ENCODE data around the gene LCAT. TPM values are rescaled to one million over a fixed set of nuclear protein-coding genes. Genes with fewer than 3 reads are reported as not detected.

LCAT gene
- total RNA-seq, 4 donors from 2014 or later: 6.4 to 16.5 (median 12.1) TPM

DNA sequence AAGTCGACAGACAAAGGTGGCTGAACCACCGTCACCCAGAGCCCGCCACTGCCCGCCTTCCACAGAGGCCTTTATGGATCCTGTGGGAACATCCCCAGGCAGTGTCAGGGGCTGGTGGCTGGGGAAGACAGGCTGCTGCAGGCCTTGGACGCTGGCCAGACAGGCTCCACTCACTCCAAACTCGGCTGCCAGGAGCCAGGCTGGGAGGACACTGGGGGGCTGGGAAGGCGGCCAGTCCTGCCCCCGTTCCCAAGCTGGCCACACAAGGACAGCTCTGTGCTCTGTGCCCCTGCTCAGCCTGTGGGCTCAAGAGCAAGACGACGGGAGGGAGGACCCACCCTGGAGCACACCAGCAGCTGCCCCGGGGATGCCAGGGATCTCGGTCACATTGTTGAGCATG is 7.6 kb upstream of the LCAT start:
- 66 to 68% methylated on average over 10 to 12 of the region's 12 CpGs for WGBS, 2 donors
- intact Hi-C loops (cut with DNase I; ENCODE audit: low total_unique reads): no loop called here
- no peak for TF ChIP-seq POLR2A (IDR thresholded peaks at IDR 0.05)
- TF ChIP-seq, protein P1, sequence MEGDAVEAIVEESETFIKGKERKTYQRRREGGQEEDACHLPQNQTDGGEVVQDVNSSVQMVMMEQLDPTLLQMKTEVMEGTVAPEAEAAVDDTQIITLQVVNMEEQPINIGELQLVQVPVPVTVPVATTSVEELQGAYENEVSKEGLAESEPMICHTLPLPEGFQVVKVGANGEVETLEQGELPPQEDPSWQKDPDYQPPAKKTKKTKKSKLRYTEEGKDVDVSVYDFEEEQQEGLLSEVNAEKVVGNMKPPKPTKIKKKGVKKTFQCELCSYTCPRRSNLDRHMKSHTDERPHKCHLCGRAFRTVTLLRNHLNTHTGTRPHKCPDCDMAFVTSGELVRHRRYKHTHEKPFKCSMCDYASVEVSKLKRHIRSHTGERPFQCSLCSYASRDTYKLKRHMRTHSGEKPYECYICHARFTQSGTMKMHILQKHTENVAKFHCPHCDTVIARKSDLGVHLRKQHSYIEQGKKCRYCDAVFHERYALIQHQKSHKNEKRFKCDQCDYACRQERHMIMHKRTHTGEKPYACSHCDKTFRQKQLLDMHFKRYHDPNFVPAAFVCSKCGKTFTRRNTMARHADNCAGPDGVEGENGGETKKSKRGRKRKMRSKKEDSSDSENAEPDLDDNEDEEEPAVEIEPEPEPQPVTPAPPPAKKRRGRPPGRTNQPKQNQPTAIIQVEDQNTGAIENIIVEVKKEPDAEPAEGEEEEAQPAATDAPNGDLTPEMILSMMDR (IDR thresholded peaks at IDR 0.05): no peak
- no peak for DNase-seq (ENCODE audit: low spot score in 2 of 2)
- no peak overlapping the region for H3K4me3 ChIP-seq (ENCODE audit: low read depth, poor library complexity, severe bottlenecking)

DNA sequence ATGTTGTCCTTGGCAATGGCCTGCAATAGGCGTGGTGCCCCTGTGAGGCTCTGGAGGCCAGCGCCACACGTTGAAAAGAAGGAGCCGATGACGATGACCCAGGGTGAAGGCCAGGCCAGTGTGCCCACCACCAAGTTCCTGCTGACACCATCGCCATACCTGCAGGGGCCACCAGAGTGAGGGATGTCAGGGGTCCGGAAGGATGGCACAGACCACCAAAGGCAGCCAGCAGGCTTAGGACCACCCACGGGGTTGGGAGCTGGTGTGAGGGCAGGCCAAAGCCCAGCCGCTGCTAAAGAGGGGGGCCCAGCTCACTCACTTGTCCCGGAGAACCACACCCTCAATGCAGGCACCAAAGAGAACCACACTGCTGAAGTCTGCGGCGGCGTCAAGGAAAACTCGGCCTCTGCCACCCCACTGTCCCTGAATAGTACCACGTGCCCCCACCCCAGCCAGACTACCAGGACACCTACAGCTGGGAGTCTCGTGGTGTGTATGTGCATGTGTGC is 6.5 kb upstream of the LCAT start:
- no peak for TF ChIP-seq POLR2A (IDR thresholded peaks at IDR 0.05)
- TF ChIP-seq, protein P1 (IDR thresholded peaks at IDR 0.05): no peak
- no peak overlapping the region for H3K4me3 ChIP-seq (ENCODE audit: low read depth, poor library complexity, severe bottlenecking)
- 87 to 89% methylated on average over 15 to 16 of the region's 16 CpGs for whole genome bisulfite sequencing, 2 donors
- no peak for DNase-seq (ENCODE audit: low spot score in 2 of 2)
- intact Hi-C loops (cut with DNase I; ENCODE audit: low total_unique reads): no loop called here

DNA sequence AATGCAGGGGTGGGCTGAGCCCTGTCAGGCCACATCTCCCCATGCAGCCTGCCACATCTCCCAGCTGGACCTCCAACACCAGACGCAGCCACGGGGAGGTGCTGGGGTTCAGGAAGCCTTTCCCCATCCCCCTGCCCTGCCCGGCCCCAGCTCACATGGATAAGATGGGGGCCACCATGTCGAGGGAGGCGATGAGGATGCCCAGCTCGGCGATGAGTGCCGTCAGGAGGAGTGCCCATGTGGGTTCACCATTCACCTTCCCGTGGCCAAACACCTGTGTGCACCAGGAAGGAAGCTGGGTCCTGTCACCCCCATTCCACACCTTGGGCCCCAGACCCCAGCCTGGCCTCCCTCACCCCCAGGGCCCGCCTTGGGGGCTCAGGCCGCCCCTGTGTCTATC is 5.7 kb upstream of the LCAT start:
- intact Hi-C loops (cut with DNase I; ENCODE audit: low total_unique reads): no loop called here
- DNase-seq (ENCODE audit: low spot score in 2 of 2): no peak
- H3K4me3 ChIP-seq (ENCODE audit: low read depth, poor library complexity, severe bottlenecking): no peak overlapping the region
- TF ChIP-seq, protein P1 (IDR thresholded peaks at IDR 0.05): no peak
- TF ChIP-seq POLR2A (IDR thresholded peaks at IDR 0.05): no peak
- WGBS, 2 donors: 91 to 92% methylated on average over 11 of the region's 11 CpGs

DNA sequence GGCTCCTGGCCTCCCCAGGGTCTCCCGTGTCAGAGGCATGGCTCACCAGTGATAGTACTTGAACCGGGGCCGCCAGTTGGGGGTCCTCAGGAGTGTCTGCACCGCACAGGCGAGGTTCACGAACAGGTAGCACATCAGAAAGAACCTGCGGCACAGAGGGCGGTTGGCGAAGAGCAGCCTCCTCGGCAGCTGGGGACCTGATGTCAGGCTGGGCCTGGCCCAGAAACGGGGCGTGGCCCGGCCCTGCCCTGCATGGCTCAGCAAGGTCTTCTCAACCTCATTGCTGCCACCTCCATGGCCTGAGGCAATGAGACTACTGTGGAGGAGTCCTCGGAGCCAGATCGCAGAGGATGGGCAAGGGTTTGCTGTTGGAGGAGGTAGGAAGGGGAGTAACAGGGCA is 4.1 kb upstream of the LCAT start:
- 70 to 77% methylated on average over 15 of the region's 15 CpGs for WGBS, 2 donors
- intact Hi-C loops (cut with DNase I; ENCODE audit: low total_unique reads): no loop called here
- TF ChIP-seq, protein P1 (IDR thresholded peaks at IDR 0.05): no peak
- TF ChIP-seq POLR2A (IDR thresholded peaks at IDR 0.05): no peak
- no peak for DNase-seq (ENCODE audit: low spot score in 2 of 2)
- no peak overlapping the region for H3K4me3 ChIP-seq (ENCODE audit: low read depth, poor library complexity, severe bottlenecking)

DNA sequence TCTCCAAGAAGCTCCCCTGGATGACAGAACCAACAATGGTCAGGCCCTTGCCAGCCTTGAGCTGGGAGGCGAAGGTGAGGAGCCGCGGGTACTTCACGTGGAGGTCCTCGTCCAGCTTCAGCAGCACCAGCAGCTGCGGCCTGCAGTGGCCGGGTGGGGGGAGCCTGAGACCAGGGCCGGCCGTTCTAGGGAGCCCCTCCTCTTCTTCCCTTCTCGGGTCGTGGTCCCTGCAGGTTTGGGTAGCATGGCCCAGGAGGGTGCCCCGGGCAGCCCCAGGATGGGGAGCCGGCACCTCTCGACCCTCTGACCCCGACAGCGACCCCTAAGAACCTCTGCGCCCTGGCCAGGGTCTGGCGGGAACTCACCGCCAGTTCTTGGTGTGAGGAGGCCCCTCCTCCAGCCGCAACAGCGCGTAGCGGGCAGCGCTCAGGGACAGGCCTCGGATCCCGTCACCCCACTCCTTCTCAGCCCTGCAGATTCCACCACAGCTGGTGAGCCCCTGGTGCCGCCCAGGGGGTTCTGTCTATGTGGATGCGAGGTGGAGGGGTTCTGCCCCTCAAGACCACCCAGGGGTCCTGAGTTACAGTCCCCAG is 3.1 kb upstream of the LCAT start:
- intact Hi-C loops (cut with DNase I; ENCODE audit: low total_unique reads): no loop called here
- 92 to 93% methylated on average over 23 to 28 of the region's 28 CpGs for WGBS, 2 donors
- TF ChIP-seq, protein P1 (IDR thresholded peaks at IDR 0.05): no peak
- no peak for TF ChIP-seq POLR2A (IDR thresholded peaks at IDR 0.05)
- DNase-seq (ENCODE audit: low spot score in 2 of 2): no peak
- no peak overlapping the region for H3K4me3 ChIP-seq (ENCODE audit: low read depth, poor library complexity, severe bottlenecking)

DNA sequence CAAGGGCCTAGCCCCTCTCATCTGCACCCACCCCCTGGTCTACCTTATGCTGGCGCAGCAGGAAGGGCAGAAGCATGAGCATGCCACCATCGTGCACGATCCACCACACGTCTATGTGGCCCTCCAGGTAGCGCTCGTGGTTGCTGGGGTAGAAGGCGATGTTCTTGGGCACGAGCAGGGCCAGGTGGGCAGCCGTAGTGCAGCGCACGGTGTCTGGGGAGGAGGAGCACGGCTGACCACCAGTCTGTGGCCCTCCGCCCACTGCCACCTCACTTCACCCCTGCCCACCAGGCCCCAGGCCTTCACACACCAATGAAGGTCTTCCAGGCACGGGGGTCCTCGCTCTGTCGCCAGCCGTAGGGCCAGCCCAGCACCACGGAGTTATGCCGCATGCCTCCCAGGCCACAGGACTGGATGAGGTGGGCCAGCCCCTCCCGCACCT is 2.2 kb upstream of the LCAT start:
- no peak for DNase-seq (ENCODE audit: low spot score in 2 of 2)
- H3K4me3 ChIP-seq (ENCODE audit: low read depth, poor library complexity, severe bottlenecking): no peak overlapping the region
- 92 to 94% methylated on average over 19 to 20 of the region's 20 CpGs for WGBS, 2 donors
- intact Hi-C loops (cut with DNase I; ENCODE audit: low total_unique reads): no loop called here
- no peak for TF ChIP-seq POLR2A (IDR thresholded peaks at IDR 0.05)
- TF ChIP-seq, protein P1 (IDR thresholded peaks at IDR 0.05): no peak
